Left ventricle myocardium inferior (tissue), 1 donor: ENCODE measurements around the gene SLC43A2. TPM values are rescaled to one million over a fixed set of nuclear protein-coding genes. Genes with fewer than 3 reads are reported as not detected.

Experiments used
- DNase-seq: peaks from one replicate; pipeline ENCODE4 v3.0.0-alpha.2; 2020
- H3K27ac ChIP-seq: fragments of 200-600 bp; replicated peaks from 2 replicates; pipeline ENCODE4 v1.8.0; 2021
- H3K27me3 ChIP-seq: fragments of 200-600 bp; 2 replicates; pipeline ENCODE4 v1.8.0; 2021; ENCODE audit warnings: low read depth
- H3K36me3 ChIP-seq: fragments of 200-600 bp; 2 replicates; pipeline ENCODE4 v1.8.0; 2021
- H3K4me1 ChIP-seq: fragments of 200-600 bp; 2 replicates; pipeline ENCODE4 v1.8.0; 2021
- H3K4me3 ChIP-seq: fragments of 200-600 bp; 2 replicates; pipeline ENCODE4 v1.8.0; 2021; ENCODE audit warnings: mild to moderate bottlenecking, moderate library complexity
- H3K9me3 ChIP-seq: fragments of 200-600 bp; replicated peaks from 2 replicates; pipeline ENCODE4 v1.8.0; 2021
- intact Hi-C: fragments of 100-400 bp; cut with micrococcal nuclease; formaldehyde crosslinking; loops from one replicate; pipeline ENCODE4 v1.11.0; 2022
- total RNA-seq: library from RNA; stranded (reverse); fragmentation: NEBNext Ultra II Directional; extraction: Animal tissue kit (Norgen Biotek cat#: 25700); gene quantifications from one replicate; pipeline ENCODE4 v1.2.1, GENCODE V29; 2021
- TF ChIP-seq, protein P1 (sequence below): fragments of 200-600 bp; IDR thresholded peaks from 2 replicates; pipeline ENCODE4 v1.8.0; 2021; ENCODE audit warnings: antibody characterized with exemption, mild to moderate bottlenecking, borderline replicate concordance
- donor health status: DM: no; HTN: yes; CAD: no; lungs with severe emphysema.

SLC43A2 gene
- total RNA-seq, 1 donor from 2014 or later, result 4.0 TPM

DNA sequence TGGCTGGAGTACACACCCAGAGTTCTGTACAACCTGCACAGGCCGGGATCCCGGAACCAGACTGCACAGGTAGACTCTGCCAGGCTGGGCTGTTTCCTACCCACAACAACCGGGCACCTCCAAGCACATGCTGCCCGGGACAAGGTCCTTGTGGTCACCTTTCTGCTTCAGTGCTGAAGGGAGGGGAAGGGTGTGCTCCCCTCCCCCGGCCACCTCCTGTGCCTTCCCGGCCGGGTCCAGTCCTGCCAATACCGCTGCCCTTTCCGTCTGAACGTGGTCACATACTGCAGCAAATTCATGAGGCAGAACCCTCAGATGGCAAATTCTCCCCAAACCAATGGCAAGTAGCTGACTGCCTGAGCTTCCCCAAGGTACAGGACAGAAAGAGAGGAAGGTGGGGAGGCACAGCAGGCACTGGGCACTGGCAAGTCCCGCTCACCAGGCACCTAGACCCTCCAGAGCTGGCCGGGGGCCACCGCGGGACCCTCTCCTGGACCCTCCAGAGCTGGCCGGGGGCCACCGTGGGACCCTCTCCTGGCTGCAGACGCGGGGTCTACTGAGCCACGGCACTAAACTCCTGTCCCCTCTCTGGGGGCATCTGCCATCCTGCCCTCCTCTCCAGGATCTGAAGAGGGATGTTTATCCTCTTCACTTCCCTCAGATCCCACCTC, 22.8 kb downstream of the SLC43A2 start:
- H3K9me3 ChIP-seq, result no peaks in the 10 kb centered on the region
- intact Hi-C loops, result no loop called here
- H3K4me3 ChIP-seq, result no peak overlapping the region
- no peaks in the 10 kb centered on the region for H3K4me1 ChIP-seq
- no peak overlapping the region for H3K27ac ChIP-seq
- H3K27me3 ChIP-seq, result no peaks in the 10 kb centered on the region
- no peak for DNase-seq
- TF ChIP-seq, protein P1, sequence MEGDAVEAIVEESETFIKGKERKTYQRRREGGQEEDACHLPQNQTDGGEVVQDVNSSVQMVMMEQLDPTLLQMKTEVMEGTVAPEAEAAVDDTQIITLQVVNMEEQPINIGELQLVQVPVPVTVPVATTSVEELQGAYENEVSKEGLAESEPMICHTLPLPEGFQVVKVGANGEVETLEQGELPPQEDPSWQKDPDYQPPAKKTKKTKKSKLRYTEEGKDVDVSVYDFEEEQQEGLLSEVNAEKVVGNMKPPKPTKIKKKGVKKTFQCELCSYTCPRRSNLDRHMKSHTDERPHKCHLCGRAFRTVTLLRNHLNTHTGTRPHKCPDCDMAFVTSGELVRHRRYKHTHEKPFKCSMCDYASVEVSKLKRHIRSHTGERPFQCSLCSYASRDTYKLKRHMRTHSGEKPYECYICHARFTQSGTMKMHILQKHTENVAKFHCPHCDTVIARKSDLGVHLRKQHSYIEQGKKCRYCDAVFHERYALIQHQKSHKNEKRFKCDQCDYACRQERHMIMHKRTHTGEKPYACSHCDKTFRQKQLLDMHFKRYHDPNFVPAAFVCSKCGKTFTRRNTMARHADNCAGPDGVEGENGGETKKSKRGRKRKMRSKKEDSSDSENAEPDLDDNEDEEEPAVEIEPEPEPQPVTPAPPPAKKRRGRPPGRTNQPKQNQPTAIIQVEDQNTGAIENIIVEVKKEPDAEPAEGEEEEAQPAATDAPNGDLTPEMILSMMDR, result no peak
- H3K36me3 ChIP-seq, result no peaks in the 10 kb centered on the region

DNA sequence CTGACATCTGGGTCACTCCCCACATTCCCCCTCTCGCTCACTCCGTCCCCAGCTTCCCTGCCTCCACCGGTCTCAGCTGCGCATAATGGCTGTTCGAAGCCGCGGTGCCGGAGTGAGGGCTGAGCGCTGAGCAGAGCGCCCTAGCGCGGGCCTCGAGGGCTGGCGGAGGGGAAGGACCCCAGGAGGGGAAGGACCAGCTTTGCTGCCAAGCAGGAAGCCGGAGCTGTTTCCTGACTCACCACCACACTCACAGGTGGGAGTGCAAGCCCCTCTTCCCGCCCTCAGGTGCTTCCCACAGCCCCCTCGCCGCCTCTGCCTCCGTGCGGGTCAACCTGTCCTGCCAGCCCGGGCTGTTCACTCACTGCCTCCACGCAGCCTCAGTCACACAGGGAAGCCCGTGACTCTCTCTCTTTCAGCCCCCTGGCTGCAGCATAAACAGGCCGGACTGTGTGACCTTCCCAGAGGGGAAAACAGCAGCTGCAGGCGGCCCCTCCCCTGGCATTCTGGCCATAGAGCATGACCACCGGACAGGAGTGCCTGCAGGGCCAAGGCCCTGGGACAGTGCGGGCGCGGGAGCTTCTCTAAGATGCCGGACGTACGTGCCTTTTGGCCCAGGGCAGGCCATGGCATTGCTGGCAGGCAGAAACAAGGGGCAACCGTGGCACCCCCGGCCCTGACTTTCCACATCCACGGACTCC, 23.7 kb downstream of the SLC43A2 start:
- intact Hi-C loops, result no loop called here

DNA sequence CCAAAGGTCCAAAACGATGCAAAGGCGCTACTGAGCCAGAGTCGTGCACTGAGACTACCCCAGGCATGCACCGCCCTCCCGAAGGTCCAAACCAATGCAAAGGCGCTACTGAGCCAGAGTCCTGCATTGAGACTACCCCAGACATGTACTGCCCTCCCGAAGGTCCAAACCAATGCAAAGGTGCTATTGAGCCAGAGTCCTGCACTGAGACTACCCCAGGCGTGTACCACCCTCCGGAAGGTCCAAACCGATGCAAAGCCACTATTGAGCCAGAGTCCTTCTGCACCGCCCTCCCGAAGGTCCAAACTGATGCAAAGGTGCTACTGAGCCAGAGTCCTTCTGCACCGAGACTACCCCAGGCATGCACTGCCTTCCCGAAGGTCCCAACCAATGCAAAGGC, 27.1 kb downstream of the SLC43A2 start:
- DNase-seq, result no peak
- Histone ChIP-seq H3K4me3 (no peak overlapping the region), H3K36me3 (no peaks in the 10 kb centered on the region), H3K27ac (no peak overlapping the region), H3K9me3 (no peaks in the 10 kb centered on the region), H3K4me1 (no peaks in the 10 kb centered on the region), H3K27me3 (no peaks in the 10 kb centered on the region)
- TF ChIP-seq, protein P1, result no peak
- intact Hi-C loops, result no loop called here

More for the DNA sequence above, 23.7 kb downstream of the SLC43A2 start:
- H3K4me1 ChIP-seq, result no peaks in the 10 kb centered on the region
- no peak for DNase-seq
- TF ChIP-seq, protein P1, result no peak
- no peak overlapping the region for H3K27ac ChIP-seq
- H3K27me3 ChIP-seq, result no peaks in the 10 kb centered on the region
- H3K36me3 ChIP-seq, result no peaks in the 10 kb centered on the region
- no peak overlapping the region for H3K4me3 ChIP-seq
- H3K9me3 ChIP-seq, result no peaks in the 10 kb centered on the region

DNA sequence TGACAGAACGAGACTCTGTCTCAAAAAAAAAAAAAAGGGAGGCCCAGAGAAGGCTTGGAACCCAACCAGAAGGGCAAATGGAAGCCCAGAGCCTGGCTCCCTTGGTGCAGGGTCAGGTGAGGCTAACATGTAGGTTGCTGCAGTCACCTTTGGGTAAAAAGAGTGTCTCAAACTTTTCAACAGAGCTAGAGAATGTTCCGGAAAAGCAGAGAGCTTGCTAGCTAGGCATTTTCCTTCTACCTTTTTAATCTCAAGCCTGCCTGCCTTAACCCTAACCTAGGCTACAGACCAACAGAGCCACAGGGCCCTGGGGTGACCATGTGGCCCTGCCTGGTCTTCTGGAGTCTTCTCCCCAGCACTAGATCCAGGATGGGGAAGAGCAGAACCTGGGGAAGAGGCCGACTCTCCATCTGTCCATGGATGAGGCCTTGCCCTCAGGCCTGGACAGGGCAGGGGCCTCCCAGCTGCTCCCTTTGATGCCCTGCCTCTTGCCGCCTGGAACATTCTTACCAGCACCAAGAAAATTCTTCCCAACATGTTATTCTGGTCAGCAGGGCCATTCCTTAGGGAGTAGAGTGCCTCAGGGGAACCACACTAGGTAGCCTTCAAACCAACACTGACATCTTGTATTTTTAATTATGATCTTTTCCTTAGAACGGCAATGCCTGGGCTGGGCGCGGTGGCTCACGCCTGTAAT, 30.1 kb downstream of the SLC43A2 start:
- no peaks in the 10 kb centered on the region for H3K9me3 ChIP-seq
- H3K4me1 ChIP-seq, result no peaks in the 10 kb centered on the region
- H3K27me3 ChIP-seq, result no peaks in the 10 kb centered on the region
- DNase-seq, result no peak
- H3K4me3 ChIP-seq, result no peak overlapping the region
- intact Hi-C loops, result no loop called here
- no peaks in the 10 kb centered on the region for H3K36me3 ChIP-seq
- no peak overlapping the region for H3K27ac ChIP-seq
- TF ChIP-seq, protein P1, result no peak

DNA sequence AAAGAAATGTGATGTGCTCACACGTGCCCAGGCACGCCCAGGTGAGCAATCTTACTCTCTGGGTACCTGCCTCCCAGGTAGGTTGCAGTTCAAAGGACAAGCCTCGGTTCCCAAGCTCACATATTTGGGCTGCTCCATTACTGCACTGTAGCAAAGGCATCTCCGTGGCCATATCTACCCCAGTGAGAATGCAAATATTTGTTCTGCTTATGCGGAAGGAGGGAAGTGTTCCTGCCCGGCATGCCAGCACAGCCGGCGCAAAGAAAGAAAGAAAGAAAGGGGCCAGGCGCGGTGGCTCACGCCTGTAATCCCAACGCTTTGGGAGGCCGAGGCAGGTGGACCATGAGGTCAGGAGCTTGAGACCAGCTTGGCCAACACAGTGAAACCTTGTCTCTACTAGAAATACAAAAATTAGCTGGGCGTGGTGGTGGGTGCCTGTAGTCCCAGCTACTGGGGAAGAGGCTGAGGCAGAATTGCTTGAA, 30.7 kb downstream of the SLC43A2 start:
- no peaks in the 10 kb centered on the region for H3K36me3 ChIP-seq
- no peak for DNase-seq
- intact Hi-C loops, result no loop called here
- no peaks in the 10 kb centered on the region for H3K27me3 ChIP-seq
- H3K27ac ChIP-seq, result no peak overlapping the region
- no peaks in the 10 kb centered on the region for H3K9me3 ChIP-seq
- TF ChIP-seq, protein P1, result no peak
- H3K4me3 ChIP-seq, result no peak overlapping the region
- H3K4me1 ChIP-seq, result no peaks in the 10 kb centered on the region
